Femur (tissue), 1 donor: ENCODE data around the gene ZC3HAV1.
A peak's percentile ranks its signal among the peaks of the same experiment; 100 is the strongest.
"Not testable (repeated sequence)": the region's sequence is repeated elsewhere in the genome, so short reads cannot be mapped to it uniquely, and the experiment has no call there.

Source experiments
- DNase-seq: peaks from one replicate; pipeline ENCODE4 v3.0.0-alpha.2; 2017

Gene ZC3HAV1

DNA sequence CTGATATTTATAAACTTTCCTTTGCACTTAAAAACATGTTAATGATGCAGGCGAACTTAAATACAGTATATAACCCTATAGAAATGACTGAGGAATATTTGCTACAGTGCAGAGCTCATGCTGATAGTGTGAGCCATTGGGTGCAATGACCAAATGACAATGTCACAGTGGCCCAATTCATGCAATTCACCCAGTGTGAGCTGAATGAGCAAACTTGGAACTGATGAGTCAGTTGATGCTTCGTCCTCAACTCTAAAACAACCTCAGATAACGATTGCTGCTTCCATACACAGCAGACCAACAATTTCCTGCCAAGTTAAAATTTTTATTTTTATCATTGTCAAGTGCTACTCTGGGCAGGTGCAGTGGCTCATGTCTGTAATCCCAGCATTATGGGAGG, 61.5 kb downstream of the ZC3HAV1 start:
- no peak for DNase-seq

DNA sequence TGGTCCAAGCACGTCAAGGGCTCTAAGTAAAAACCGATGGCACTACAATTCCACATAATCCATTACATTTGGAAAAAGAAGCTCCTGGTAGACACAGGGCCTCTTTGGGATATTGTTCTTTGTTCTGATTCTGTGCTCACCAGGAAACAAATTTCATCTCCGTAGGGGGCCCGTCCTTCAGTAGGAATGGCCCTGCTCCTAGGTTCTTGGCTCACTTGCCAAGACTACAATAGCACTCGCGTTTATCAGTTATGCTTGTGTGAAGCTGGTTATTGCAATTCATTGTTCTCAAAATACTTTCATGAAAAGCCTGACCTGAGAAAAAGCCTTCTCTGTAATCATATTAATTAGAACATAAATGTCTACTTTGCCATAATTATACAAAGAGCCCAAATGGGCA, 63.4 kb downstream of the ZC3HAV1 start:
- DNase-seq = no peak

DNA sequence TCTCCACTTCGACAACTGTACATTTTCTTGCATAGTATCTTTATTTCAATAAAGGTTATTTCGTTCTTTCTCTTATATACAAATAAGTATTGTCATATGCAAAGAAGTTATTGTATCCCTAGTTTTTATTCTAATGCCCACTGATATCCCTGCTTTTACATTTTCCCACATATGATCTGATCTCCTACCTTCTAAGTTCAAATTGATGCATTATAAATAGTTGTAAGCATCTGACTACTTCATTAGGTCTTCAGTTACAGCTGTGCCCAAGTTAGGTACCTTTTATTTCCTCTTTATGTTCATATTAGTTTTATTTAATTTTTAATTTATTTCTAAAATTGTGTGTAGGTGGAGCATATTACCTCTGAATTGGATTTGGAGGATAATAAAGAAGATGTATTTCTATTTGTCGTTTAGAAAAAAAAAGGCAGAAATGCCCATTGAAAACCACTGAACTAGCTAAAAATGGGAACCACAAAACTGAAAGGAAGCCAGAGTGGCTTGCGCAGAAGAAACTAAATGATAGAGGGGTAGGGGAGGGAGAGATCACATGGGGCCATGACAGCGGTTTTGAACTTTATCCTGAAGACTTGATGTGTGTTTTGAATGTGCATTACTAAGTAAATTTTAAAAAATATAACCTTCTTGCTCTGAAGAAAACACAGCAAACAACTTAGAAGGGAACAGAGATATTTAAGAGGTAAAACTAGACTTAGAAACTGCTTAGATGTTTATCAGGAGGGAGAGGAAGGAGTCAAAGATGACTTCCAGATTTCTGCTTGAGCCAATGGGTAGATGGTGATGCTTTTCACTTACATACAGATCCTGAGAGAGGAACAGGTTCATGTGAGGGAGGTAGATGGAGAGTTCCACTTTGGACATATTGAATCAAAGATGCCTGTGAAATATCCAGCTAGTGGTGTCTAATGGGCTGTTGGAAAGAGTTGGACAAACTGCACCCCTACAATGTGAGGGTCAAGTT, 64.4 kb downstream of the ZC3HAV1 start:
- no peak for DNase-seq

DNA sequence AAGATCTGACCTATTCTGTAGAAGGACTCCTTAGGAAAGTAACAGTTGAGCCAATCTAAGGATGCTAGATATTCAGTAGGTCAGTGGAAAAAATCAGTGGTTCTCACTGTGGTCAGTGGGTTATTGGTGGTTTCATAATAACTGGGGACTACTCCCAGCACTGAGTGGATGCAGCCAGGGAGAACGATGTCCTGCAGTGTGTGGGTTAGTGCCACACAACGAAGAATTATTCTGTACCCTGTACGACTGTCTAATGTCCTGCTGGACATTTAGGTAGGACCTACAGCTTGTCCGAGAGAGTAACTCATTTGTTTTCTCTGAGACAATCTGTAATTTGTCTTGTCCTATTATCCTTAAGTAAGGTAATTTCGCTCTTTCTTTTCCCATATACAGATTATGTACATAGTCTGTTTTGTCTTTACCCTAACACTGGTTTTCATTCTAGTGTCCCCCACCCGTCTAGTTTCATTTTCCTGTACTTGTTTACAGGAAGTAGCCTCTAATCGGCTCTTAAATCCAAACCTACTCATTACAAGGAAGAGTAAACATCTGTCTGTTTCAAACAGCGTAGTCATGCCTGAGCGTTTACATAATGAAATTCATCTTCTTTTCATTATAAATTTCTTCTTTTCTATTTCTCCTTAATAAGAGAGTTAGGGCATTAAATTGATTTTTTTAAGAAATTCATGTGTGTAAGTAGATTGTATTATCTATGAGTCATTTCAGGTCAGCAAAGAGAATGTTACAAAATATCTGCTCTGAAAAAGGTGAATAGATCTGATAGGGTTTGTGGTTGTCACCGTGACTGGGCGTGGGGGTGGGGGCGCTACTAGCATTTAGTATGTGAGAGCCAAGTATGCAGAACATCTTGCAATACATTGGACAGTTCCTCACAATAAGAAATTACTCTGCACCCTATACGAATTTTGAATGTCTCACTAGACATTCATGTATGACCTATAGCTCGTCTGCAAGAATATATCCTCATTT, 65.4 kb downstream of the ZC3HAV1 start:
- no peak for DNase-seq

DNA sequence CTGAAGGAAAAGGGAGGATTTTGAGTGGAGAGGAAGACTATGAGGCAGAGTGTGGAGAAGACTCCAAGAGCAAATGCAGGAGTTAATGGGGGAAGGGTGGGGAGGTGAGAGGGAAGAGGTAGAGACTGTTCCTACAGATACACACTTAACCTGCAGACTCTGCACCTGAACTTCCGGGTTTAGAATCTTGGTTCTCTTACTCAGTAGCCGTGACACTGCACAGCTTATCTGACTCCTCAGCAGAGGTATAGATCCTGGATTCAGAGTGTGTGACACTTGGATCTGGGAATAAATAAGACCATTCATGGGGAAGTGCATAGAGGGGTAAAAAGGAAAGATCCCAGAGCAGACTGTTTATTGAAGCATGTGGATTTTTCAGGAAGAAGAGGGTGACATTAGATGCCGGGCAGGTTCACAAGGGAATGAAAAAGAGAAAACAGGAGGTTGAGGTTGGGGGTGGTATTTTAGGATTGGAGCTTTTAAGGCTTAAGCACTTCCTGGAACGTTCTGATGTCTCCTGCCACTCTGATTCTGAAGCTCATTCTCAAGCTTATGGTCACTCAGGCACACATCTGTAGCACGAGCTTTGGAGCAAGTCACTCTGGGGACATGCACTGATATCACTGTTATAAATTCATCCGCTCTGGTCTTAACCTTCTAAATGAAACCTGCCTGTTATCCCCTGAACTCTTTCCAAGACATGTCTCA, 68.0 kb downstream of the ZC3HAV1 start:
- no peak for DNase-seq

DNA sequence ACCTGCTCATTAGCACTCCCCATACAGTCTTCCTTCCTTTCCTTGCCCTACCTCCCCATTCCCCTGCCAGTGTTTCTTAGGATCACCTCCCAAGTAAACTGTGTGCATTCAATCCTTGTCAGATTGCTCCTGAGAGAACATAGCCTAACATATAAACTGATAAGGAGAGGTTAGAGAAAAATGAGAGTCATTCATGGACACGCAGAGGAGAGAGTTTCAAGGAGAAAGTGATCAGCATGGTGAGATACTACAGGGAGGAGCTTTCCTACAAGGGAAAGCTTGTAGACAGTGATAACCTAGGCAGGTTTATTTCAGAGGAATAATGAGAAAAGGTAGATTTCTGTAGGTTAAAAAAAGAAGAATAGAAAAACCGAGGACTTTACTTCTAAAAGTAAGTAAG, 70.8 kb downstream of the ZC3HAV1 start:
- DNase-seq = no peak

DNA sequence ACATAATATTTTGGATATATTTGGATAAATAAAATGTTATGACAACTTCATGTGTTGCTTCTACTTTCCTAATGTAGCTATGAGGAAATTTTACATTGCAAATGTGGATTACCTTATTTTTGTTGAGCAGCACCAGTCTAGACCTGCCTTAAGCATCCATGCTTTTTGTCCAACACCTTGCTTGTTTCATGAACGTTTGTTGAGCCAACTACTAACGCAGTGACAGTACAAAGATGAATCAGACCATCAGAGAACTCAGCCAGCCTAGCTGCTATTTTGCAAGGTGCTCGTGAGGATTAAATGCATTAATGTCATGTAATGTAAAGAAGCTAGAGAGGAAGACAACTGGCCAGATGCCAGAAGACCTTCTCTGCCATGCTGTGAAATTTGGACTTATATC, 72.6 kb downstream of the ZC3HAV1 start:
- DNase-seq = no peak

DNA sequence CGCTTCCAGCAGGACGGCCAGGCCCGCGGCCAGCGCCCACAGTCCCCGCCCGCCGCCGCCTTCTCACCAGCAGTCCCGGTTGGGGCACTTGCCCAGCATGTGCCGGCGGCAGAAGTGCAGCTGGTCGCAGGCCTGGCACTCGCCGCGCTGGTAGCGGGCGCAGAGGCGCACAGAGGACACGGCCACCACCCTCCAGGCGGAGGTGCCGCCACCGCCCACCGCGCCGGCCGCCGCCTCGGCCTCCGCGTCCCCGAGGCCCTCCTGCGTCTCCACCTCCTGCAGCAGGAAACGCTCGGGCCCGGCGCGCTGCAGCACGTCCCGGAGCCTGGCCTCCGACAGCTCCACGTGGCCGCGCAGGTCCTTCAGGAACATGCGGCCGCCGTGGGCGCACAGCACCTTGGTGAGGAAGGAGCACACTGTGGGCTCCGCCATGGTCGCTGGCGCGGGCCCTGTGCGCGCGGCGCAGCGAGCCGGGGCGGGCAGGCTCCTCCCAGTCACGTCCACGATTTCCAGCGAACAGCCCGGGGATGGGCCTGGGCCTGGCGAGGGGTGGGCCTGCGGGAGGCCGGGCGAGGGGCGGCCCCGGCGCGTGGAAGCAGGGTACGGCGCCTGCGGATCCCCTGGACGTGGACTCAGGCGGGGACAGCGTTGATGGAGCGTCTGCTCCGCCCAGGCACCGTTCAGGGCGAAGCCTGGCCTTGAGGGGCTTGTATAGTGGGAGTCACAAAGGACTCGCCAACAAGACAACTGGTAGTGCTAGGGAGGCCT, 73.8 kb downstream of the ZC3HAV1 start, which contains the start of gene ZC3HAV1L:
Gene ZC3HAV1L (minus strand): TSS at position 457 of the 768 bp plus-strand sequence. CDS start 25 bp downstream, at position 432.
- DNase-seq = peak; percentile 92

DNA sequence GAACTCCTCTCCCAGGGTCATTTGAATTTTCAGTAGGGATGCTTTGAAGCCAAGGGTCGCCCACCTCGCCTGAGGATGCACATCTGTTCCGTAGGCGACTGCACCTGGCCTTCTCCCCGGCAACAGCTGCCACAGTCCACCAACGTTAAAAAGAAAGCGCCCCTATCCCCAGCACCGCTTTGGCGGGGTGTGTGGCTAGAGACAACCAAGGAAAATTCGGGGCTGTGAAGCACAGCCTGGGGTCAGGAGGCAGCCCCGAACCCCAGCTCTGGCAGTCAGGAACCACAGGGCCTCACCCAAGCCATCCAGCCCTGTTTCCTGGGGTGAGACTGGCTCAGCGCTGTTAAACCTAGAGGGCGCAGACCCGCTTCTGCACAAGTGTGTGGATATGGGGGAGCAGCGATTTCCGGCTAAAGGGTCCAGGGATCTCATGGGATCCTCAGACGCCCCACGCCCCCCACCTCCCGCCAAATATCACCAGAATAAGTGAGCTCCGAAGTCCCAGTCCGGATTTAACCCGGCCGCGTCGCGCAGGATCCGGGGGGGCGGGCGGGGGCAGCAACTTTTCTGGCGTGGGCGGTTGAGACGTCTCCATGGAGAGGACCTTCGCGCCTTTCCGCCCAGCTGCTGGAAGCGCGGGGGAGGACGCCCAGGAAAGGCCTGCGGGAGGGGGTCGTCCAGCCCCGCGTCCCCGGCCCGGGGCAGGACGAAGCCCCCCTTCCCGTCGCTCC, 74.5 kb downstream of the ZC3HAV1 start:
- DNase-seq = peak; percentile 58

DNA sequence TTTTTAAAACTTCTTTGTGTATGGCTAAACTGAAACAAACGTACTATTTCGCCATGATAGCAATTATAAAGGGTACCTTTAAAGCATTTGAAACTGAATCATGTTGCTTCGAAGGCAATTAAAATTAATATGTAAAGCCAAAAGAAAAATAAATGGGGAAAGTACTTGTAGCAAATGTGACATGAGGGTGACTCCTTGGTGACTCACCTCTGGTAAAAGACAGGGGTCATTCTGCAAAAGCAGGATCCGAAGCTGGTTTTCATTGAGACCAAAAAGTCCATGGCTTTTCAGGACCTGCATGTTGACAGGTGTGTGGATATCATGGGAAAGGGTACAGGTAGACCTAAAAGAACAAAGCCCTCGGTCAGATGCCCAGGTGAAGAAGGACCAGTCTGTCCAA, 75.2 kb downstream of the ZC3HAV1 start:
- no peak for DNase-seq

DNA sequence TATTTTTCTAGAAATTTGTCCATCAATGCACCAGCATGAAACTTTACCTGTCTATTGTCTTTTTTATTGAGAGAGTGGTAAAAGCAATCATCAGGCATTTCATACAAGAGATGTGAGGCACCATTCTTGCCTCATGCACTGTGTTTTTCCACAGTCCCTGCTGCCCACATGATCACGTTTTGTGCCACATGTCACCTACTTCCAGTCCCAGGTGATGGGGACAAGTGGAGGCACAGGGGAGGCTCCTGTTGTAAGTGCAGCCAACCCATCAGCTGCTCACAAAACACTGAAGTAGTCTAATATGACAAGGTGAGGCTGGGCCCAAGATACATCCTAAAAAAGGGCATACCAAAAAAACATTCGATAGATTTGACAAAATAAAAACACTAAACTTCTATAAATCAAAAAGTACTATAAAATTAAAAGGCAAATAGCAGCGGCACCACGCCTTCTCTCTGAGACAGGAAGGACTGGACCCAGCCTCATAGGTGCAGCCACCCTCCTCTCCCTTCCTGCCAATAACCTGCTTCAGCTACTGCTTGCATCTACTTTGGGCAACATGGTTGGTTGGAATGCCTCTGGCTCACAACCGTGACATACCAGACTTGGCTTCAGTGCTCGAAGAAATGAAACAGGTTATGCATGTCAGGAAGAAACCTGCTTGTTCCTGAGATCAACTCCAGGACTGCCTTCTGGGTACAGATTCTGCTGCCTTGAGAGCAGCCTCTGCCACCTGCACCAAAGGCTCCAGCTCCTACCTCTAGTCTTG, 76.0 kb downstream of the ZC3HAV1 start:
- no peak for DNase-seq

DNA sequence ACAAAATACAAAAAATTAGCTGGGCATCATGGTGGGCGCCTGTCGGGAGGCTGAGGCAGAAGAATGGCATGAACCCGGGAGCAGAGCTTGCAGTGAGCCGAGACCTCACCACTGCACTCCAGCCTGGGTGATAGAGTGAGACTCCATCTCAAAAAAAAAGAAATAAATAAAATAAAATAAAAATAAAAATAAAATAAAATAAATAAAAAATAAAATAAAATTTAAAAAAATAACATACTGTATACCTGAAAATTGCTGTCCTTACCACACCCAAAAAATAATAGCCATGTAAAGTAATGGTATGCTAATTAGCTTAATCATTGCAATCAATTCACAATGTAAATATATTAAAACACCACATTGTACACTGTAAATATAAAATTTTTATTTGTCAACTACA, 77.0 kb downstream of the ZC3HAV1 start:
- DNase-seq = no peak

DNA sequence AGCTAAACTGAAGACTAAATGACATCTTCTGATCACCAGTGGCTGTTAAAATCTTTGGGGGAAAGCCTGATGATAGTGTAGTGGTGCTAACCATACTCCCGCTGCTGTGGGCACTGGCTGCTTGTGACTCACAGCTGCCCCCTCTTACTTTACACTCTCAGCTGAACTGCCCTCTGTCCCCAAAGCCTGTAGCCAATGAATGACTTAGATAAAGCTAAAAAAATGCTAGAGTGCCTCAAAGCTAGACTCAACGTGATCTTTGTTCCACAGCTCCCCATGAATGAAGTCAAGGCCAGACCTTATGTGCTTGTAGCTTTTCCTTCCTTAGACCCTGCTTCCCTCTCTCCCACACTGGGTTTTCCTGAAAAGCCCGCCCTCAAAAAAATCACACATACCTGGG, 80.2 kb downstream of the ZC3HAV1 start:
- DNase-seq = no peak

DNA sequence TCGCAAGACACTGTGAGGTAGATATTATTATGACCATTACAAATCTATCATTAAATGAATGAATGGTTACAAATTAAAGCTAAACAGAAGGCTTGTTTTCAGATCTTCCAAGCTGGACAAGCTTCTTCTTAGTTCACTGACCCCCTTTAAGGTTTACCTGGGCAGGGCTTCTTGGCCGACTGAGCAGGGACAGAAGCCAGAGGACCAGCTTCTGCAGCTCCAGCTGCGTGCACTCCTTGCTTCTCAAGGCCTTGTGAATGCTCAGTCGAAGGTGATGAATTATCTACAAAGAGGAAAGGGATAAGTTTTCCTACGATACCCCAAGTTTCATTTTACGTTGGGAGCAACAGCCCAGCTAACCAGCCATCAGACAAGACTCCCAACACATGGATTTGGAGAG, 83.0 kb downstream of the ZC3HAV1 start:
- DNase-seq = no peak

DNA sequence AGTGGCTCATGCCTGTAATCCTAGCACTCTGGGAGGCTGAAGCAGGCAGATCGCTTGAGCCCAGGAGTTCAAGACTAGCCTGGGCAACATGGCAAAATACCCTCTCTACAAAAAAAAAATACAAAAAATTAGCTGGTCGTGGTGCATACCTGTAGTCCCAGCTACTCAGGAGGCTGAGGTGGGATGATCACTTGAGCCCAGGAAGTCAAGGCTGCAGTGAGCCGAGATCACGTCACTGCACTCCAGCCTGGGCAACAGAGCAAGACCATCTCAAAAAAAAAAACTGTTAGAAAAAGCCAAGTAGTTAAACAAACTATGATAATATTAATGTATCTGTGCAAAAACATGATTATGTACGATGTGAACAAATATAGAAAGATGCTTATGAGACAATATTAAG, 83.7 kb downstream of the ZC3HAV1 start:
- DNase-seq = not testable (repeated sequence)

DNA sequence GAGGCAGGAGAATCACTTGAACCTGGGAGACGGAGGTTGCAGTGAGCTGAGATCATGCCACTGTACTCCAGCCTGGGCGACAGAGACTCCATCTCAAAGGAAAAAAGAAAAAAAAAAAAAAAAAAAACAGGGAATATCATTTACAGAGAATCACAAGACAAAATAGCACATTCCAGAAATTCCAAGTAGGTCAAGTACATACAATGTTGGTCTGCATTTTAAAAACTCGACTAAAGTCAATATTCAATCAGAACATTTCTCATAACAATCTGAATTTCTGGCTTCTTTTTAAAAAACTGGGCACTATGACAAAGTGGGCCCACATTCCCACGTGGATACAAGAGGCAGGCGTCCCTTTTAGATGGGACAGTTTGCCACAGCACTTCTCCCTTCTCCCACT, 86.4 kb downstream of the ZC3HAV1 start:
- no peak for DNase-seq

DNA sequence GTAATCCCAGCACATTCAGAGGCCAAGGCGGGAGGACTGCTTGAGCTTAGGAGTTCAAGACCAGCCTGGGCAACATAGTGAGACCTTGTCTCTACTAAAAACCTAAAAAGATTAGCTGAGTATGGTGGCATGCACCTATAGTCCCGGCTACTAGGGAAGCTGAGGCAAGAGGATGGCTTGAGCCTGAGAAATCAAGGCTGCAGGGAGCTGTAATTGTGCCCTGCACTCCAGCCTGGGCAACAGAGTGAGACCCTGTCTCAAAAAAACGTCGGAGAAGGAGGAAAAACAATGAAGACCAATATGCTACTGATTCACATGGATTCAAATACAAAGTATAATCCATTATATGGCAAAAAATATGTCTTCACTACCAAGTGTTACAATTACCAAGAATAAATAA, 87.2 kb downstream of the ZC3HAV1 start:
- no peak for DNase-seq

DNA sequence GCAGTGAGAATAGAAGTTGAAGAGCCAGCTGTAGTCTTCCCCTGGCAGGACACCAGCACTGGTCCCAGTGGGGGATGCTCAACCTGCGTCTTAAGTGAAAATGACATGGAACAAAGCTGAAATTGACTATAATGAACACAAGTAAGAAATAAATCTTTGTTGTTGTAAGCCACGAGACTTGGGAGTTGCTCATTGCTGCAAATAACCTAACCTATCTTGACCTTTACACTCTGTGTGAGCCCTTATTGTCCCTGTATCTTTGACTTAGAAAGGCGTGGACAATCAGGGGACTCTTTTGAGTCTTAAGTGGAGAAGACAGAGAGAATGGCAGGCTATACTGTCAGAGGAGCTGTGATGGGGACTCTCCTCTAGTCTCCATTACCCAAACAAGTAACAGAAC, 90.6 kb downstream of the ZC3HAV1 start:
- DNase-seq = no peak

DNA sequence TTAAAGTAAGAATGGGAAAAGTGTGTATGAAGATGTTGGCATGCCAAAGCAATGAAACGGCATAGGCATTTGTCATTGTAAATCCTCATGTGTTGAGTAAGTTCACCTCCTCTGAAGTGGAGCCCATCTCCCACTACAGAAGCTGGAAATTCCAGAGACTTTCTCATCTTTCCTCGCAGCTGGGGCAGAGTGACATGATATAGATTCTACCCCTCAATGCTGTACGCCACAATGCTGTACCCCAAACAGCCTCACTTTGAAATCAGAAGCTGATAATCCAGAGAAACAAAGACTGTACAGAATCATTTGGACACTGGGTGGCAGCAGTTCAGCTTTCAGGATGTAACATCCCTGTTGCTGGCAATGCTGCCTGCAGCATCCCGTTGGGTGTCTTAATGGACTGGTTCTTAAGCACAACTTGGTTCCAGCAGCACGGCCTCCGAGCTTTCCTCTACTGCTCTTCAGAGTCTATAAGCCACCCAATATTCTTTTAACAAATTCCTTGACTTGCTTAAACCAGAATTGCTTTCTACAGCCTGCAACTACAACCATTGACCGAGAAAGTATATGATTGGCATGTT, 92.5 kb downstream of the ZC3HAV1 start:
- peak; percentile 74 for DNase-seq

DNA sequence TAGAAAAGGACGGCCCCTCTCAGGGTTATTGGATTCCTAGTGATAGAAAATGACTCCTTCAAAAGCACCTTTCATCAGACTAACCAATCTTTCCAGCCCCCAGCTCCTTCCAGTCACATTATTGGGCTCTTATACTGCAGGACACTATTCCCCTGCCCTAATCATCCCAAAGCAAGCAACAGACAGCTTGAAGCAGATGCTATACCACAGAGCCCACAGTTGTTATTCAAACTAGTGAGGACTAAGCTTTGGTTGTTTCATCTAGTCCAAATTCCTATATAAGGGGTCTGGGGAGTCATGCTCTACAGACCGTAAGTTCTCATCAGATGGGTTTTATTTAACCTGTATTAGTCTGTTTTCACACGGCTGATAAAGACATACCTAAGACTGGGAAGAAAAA, 98.1 kb downstream of the ZC3HAV1 start:
- no peak for DNase-seq
